Mucosa of rectum (tissue), 2 donors: ENCODE results near the gene ZMAT3.

ENCODE experiments used
- H3K27ac ChIP-seq, 2 donors: one replicate each; pipeline ENCODE4 v1.7.0; 2013; ENCODE audit warnings: inconsistent platforms in 2 of 2, low read depth in 2 of 2, low read length in 2 of 2
- H3K27me3 ChIP-seq, 2 donors: one replicate each; pipeline ENCODE4 v1.7.0; 2013; ENCODE audit warnings: low read length in 2 of 2; ENCODE audit not compliant: control insufficient read depth in 2 of 2, insufficient read depth in 2 of 2
- H3K36me3 ChIP-seq, 2 donors: one replicate each; pipeline ENCODE4 v1.7.0; 2013; ENCODE audit warnings: low read length in 2 of 2; ENCODE audit not compliant: control insufficient read depth in 2 of 2, insufficient read depth in 2 of 2
- H3K4me1 ChIP-seq, 2 donors: one replicate each; pipeline ENCODE4 v1.7.0; 2013; ENCODE audit warnings: low read length in 2 of 2, mild to moderate bottlenecking in 1 of 2; ENCODE audit not compliant: control insufficient read depth in 2 of 2, insufficient read depth in 2 of 2
- H3K4me3 ChIP-seq, 2 donors: one replicate each; pipeline ENCODE4 v1.7.0; 2013; ENCODE audit warnings: low read length in 2 of 2
- H3K9ac ChIP-seq, 2 donors: one replicate each; pipeline ENCODE4 v1.7.0; 2013; ENCODE audit warnings: low read length in 2 of 2, low read depth in 1 of 2, mild to moderate bottlenecking in 1 of 2
- H3K9me3 ChIP-seq, 2 donors: one replicate each; pipeline ENCODE4 v1.7.0; 2013; ENCODE audit warnings: low read length in 2 of 2; ENCODE audit not compliant: control insufficient read depth in 2 of 2
- donor health status: healthy.
- donor health status: Normal muscosa, but diverticular disease.

Gene ZMAT3

DNA sequence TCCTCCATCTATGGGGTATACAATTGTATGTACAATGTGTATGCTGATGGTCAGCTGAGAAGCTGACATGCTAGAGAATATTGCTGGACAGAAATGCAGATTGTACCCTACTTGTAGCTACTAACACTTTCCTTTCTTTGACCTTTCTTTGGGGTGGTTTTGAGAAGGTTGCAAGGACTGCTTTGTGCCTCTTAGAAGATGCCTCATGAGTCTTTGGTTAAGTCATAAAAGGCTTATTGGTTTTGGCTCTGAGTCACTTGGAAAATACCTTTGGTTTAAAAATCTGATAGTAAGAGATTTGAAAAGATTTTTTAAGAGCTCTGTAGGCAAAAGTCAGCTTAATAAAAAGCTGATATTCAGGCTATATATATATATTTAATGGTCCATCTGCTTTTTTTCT lies 71.5 kb downstream of the ZMAT3 start:
- Histone ChIP-seq H3K4me3 (no peak overlapping the region), H3K9me3 (no peaks in the 10 kb centered on the region), H3K4me1 (no peaks in the 10 kb centered on the region), H3K27me3 (no peaks in the 10 kb centered on the region), H3K9ac (no peak overlapping the region), H3K36me3 (no peaks in the 10 kb centered on the region), H3K27ac (no peak overlapping the region)

DNA sequence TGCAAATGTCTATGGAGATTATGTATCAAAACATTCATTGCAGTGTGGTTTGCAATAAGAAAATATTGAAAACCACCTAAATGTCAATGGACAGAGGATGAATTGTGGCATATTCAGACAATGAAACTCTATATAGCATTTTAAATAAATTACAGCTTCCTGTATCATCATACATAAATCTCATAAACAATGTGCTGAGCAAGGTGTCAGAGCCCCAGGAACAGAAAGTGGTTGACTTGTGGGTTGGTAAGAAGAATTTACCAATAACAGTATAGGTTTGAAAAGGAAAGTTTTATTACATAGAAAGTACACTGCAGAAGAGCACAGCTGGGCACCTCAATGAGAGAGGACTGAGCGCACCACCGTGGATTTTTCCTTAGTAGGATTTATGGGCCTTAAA lies 75.2 kb downstream of the ZMAT3 start:
- H3K9ac ChIP-seq, result no peak overlapping the region
- H3K36me3 ChIP-seq, result no peaks in the 10 kb centered on the region
- H3K27ac ChIP-seq, result no peak overlapping the region
- no peak overlapping the region for H3K4me3 ChIP-seq
- no peaks in the 10 kb centered on the region for H3K27me3 ChIP-seq
- H3K9me3 ChIP-seq, result no peaks in the 10 kb centered on the region
- H3K4me1 ChIP-seq, result no peaks in the 10 kb centered on the region

DNA sequence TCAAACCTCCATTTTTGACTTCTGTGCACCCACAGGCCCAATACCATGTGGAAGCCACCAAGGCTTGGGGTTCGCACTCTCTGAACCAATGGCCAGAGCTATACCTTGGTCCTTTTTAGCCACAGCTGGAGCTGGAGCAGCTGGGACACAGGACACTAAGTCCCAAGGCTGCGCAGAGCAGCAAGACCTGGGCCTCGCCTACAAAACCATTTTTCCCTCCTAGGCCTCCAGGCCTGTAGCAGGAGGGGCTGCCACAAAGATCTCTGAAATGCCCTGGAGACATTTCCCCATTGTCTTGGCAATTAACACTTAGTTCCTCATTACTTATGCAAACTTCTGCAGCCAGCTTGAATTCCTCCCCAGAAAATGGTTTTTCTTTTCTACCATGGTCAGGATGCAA lies 81.3 kb downstream of the ZMAT3 start:
- Histone ChIP-seq H3K9me3 (peaks cover 16 to 21% of the 10 kb centered on the region in 2 donors), H3K9ac (no peak overlapping the region), H3K27ac (no peak overlapping the region), H3K4me1 (no peaks in the 10 kb centered on the region), H3K4me3 (no peak overlapping the region), H3K27me3 (no peaks in the 10 kb centered on the region), H3K36me3 (no peaks in the 10 kb centered on the region)

DNA sequence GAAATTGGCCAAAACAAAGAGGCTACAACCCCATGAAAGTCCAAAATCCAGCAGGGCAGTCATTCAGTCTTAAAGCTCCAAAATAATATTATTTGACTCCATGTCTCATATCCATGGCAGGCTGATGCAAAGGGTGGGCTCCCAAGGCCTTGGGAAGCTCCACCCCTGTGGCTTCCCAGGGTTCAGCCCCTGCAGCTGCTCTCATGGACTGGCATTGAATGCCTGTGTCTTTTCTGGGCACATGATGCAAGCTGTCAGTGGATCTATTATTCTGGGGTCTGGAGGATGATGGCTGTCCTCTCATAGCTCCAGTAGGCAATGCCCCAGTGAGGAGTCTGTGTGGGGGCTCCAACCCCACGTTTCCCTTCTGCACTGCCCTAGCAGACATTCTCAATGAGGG lies 81.8 kb downstream of the ZMAT3 start:
- no peak overlapping the region for H3K4me3 ChIP-seq
- no peak overlapping the region for H3K9ac ChIP-seq
- no peaks in the 10 kb centered on the region for H3K4me1 ChIP-seq
- no peak overlapping the region for H3K27ac ChIP-seq
- H3K36me3 ChIP-seq, result no peaks in the 10 kb centered on the region
- H3K9me3 ChIP-seq, result peaks cover 16 to 21% of the 10 kb centered on the region in 2 donors
- no peaks in the 10 kb centered on the region for H3K27me3 ChIP-seq

DNA sequence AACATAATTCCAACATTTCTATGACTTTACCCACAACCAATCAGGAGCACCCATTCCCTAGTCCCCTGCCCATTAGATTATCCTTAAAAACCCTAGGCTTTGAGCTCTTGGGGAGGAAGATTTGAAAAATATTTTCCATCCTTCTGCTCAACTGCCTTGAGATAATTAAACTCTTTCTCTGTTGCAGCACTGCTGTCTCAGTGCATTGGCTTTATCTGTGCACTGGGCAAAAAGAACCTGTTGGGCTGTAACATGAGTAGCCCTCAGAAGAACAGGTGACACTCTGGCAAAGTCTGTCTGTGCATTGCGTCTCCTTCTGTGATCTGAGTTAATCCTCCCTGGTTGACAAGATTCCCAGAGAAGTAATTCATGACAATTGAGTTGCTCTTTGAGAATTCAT lies 83.9 kb downstream of the ZMAT3 start:
- Histone ChIP-seq H3K4me3 (no peak overlapping the region), H3K9me3 (peaks cover 16 to 21% of the 10 kb centered on the region in 2 donors), H3K36me3 (no peaks in the 10 kb centered on the region)

DNA sequence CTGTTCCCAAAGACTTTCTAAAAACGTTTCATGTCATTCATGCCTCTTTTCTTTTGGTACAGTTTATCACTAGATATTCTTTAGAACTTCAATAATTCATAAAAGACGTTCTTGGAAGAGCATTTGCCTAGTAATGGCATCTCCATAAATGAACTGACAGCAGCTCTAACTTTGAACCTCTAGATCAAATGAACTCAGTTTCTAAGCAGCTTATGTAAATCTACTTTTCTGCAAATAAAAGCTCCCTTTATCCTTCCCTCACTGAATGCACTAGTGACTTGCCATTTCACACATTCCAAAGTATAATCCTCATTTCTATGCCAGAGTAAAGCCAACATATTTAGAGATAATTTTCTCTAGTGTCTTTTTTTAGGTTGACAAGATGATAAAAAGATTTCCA lies 85.2 kb downstream of the ZMAT3 start:
- Histone ChIP-seq H3K27me3 (no peaks in the 10 kb centered on the region), H3K27ac (no peak overlapping the region), H3K9me3 (peaks cover 16 to 21% of the 10 kb centered on the region in 2 donors), H3K9ac (no peak overlapping the region), H3K36me3 (no peaks in the 10 kb centered on the region), H3K4me1 (no peaks in the 10 kb centered on the region), H3K4me3 (no peak overlapping the region)

More for the DNA sequence above, 83.9 kb downstream of the ZMAT3 start:
- Histone ChIP-seq H3K4me1 (no peaks in the 10 kb centered on the region), H3K9ac (no peak overlapping the region), H3K27ac (no peak overlapping the region), H3K27me3 (no peaks in the 10 kb centered on the region)

DNA sequence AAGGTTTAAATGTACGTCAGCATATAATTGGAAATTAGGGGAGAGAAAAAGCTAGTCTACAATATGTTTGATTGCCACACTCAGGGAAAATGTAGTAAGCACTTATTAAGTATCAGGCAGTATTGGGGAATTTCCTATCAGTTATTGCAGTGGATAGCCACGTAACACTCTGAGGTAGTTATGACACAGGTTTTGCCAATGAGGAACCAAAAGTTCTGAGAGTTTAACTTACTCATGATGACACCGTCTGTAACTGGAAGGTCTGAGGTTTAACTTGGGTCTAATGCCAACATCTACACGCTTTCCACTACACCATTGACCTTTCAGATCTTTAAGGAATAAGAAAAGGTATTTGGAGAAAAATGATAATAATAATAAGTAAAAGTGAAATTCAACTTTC lies 89.5 kb downstream of the ZMAT3 start:
- Histone ChIP-seq H3K27ac (no peak overlapping the region), H3K36me3 (no peaks in the 10 kb centered on the region), H3K4me3 (no peak overlapping the region), H3K4me1 (no peaks in the 10 kb centered on the region), H3K9ac (no peak overlapping the region), H3K27me3 (no peaks in the 10 kb centered on the region), H3K9me3 (peaks cover 3 to 5% of the 10 kb centered on the region in 2 donors)

DNA sequence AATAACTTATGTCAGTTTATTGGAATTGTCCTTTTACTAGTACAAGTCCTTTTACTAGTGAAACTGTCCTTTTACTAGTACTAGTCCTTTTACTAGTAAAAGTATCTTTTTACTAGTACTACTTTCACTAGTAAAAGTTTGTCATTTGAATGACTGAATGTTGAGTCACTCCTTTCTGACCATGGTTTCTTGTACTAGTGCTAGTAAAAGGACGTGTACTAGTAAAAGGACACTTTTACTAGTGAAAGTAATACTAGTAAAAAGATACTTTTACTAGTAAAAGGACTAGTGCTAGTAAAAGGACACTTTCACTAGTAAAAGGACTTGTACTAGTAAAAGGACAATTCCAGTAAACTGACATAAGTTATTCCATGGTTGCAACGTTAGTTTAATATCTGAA lies 96.3 kb downstream of the ZMAT3 start:
- H3K9me3 ChIP-seq, result no peaks in the 10 kb centered on the region
- H3K36me3 ChIP-seq, result no peaks in the 10 kb centered on the region
- no peaks in the 10 kb centered on the region for H3K4me1 ChIP-seq
- H3K27me3 ChIP-seq, result no peaks in the 10 kb centered on the region
- no peak overlapping the region for H3K4me3 ChIP-seq
- no peak overlapping the region for H3K27ac ChIP-seq
- H3K9ac ChIP-seq, result no peak overlapping the region

DNA sequence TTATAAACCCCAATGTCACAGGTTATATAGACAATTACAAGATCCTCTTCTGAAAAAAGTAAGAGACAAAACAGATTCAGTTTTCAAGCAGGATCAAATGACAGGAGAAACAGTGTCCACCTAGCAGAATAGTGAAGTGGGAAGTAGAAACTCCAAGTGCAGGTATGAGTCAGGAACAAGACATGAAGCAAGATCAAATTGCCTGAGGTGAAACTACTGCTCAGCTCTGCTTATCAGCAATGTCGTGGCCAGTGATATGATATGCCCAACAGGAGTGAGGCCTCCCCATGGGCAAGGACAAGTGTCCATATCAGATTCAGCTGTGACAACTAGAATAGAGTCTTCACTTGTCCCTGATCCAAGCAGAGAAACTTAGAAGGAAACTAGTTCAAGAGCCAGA lies 100.0 kb downstream of the ZMAT3 start:
- Histone ChIP-seq H3K27me3 (no peaks in the 10 kb centered on the region), H3K9ac (no peak overlapping the region), H3K9me3 (no peaks in the 10 kb centered on the region), H3K4me1 (no peaks in the 10 kb centered on the region), H3K36me3 (no peaks in the 10 kb centered on the region), H3K27ac (no peak overlapping the region), H3K4me3 (no peak overlapping the region)

DNA sequence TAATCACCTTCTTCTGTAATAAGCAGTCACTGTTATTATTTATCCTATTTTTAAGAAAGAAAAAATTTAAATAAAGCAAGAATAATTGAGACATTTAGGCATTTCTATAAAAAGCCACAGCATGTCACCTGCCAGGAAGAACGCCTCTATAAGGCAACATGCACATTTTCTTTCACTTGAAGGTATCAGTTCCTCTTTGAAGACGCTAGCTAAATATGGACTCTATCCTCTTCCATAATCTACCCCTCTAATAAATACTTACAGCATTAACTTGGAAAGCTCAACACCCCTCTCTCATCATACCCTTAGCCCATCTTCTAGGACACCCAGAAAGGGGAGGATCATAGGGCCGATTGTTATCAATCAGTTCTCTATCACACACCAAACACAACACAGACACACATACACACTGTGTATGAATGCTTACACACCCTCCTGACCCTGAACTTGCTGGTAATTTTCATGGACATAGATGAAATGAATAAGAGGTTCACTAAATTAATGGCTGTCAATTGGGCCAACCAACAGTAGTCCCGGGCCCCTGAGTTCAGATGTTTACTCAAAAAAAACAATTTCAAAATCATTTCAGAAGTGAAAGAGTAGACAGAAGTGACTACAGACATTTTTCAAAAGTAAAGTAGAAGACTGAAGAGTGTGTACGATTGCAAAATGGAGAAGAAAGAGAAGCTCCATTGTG lies 102.5 kb downstream of the ZMAT3 start:
- Histone ChIP-seq H3K36me3 (no peaks in the 10 kb centered on the region), H3K4me3 (no peak overlapping the region), H3K4me1 (no peaks in the 10 kb centered on the region), H3K9ac (no peak overlapping the region), H3K27ac (no peak overlapping the region), H3K9me3 (no peaks in the 10 kb centered on the region), H3K27me3 (no peaks in the 10 kb centered on the region)
